ENCODE results near the gene ABL2. TPM values are rescaled to one million over a fixed set of nuclear protein-coding genes. Genes with fewer than 3 reads are reported as not detected.
"Not testable (repeated sequence)": the region's sequence is repeated elsewhere in the genome, so short reads cannot be mapped to it uniquely, and the experiment has no call there.

ABL2 gene
- total RNA-seq, result 10 to 100 TPM; 14.8 to 22.2 (median 18.6) TPM
- long read RNA-seq, donor 1, partial matches to known transcripts, result 5 of 9 reads
- long read RNA-seq, donor 1, other reads (novel, unspliced or antisense), result 2 of 9 reads
- long read RNA-seq, donor 2, partial matches to known transcripts, result 0 of 1 reads
- long read RNA-seq, donor 2, other reads (novel, unspliced or antisense), result 0 of 1 reads

DNA sequence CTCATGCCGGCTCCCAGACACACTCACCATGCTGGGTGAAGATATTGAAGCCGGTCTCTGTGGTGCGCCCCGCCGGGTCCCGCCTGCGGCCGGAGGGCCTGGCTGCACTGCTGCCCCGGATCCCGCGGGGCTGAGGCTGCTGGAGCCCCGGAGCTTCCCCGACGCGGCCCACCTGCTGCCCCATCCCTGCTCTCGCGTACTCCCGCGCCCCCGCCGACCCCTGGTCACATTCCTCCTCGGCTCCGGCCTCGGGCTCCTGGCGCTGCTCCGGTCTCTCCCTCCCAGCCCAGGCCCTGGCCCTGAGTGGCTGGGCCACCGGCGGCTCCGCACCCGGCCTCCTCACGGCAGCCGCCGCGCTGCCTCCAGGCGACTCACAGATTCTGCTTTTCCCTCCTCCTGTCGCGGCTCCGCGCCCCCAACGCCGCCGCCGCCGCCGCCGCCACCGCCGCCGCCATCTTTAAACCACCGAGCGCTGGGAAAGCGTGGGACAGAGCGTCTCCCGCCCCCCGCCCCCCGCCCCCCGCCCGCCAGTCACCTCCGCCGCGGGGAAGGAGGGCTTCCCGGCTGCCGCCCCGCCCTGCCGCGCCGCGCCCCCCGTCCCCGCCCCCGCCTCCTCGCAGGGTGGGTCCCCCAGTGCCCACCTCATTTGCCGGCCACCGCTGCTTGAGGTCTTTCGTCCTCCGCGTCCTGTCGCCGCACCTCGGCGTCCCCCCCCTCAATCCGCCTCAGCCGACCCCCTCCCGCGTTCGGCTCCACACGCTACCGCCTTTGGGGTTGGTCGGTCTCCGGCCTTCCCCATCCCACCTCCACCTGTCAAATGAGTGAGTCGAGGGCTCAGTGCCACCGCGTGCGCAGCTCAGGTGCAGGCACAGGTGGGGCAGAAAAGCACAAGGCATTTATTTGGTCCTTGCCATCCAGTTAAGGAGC is at the start of gene ABL2:
TSS of gene ABL2 (minus strand) at position 464 of the 927 bp plus-strand sequence. CDS start at position 184, 280 bp downstream.
- intact Hi-C loops (cut with DNase I, micrococcal nuclease), result no loop called here
- DNase-seq (peak; percentile 44 to 69 (median 68)), ATAC-seq (peak; percentile 70)
- Histone ChIP-seq H3K9me3 (no peaks in the 10 kb centered on the region), H3K4me3 (peak within 1 kb of the TSS; percentile 92), H3K4me1 (ENCODE audit: low read depth) (peaks cover 23% of the 10 kb centered on the region), H3K36me3 (ENCODE audit: low read depth) (no peaks in the 10 kb centered on the region)
- TF ChIP-seq, protein P1, sequence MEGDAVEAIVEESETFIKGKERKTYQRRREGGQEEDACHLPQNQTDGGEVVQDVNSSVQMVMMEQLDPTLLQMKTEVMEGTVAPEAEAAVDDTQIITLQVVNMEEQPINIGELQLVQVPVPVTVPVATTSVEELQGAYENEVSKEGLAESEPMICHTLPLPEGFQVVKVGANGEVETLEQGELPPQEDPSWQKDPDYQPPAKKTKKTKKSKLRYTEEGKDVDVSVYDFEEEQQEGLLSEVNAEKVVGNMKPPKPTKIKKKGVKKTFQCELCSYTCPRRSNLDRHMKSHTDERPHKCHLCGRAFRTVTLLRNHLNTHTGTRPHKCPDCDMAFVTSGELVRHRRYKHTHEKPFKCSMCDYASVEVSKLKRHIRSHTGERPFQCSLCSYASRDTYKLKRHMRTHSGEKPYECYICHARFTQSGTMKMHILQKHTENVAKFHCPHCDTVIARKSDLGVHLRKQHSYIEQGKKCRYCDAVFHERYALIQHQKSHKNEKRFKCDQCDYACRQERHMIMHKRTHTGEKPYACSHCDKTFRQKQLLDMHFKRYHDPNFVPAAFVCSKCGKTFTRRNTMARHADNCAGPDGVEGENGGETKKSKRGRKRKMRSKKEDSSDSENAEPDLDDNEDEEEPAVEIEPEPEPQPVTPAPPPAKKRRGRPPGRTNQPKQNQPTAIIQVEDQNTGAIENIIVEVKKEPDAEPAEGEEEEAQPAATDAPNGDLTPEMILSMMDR (IDR thresholded peaks at IDR 0.05), result no peak

DNA sequence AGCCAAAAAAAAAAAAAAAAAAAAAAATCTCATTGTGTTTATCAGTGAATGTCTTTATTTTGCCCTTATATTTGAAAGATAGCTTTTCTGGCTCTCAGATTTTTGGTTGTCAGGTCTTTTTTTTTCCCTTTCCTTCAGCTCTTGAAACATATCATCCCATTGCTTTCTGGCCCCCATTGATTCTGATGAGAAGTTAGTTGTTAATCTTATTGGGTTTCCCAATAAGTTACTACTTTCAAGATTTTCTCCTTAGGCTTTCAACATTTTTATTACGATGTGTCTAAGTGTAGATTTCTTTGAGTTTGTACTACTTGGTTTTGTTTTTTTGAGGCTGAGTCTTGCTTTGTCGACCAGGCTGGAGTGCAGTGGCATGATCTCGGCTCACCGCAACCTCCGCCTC is 49.4 kb upstream of the ABL2 start:
- TF ChIP-seq, protein P1 (IDR thresholded peaks at IDR 0.05), result no peak
- H3K4me1 ChIP-seq (ENCODE audit: low read depth), result peaks cover 3% of the 10 kb centered on the region
- DNase-seq (no peak), ATAC-seq (no peak)
- no peak overlapping the region for H3K4me3 ChIP-seq
- no peaks in the 10 kb centered on the region for H3K36me3 ChIP-seq (ENCODE audit: low read depth)
- intact Hi-C loops (cut with DNase I, micrococcal nuclease), result no loop called here
- H3K9me3 ChIP-seq, result peaks cover 2% of the 10 kb centered on the region

DNA sequence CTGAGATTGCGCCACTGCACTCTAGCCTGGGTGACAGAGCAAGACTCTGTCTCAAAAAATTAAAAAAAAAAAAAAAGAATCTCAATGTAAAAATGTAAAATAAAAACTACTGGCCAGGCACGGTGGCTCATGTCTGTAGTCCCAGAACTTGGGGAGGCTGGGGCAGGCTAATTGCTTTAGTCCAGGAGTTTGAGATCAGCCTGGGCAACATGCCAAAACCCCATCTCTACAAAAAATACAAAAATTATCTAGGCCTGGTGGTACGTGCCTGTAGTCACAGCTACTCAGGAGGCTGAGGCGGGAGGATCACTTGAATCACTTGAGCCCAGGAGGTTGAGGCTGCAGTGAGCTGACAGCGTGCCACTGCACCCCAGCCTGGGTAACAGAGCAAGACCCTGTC is 44.9 kb upstream of the ABL2 start:
- intact Hi-C loops (cut with DNase I, micrococcal nuclease); H3K4me3 ChIP-seq; H3K9me3 ChIP-seq; H3K4me1 ChIP-seq (ENCODE audit: low read depth); ATAC-seq; H3K36me3 ChIP-seq (ENCODE audit: low read depth); DNase-seq: not testable (repeated sequence)

- intact Hi-C loops (cut with DNase I, micrococcal nuclease), result no loop called here
- TF ChIP-seq, protein P1 (IDR thresholded peaks at IDR 0.05), result no peak
- ATAC-seq (no peak), DNase-seq (no peak)
- H3K36me3 ChIP-seq (ENCODE audit: low read depth), result no peaks in the 10 kb centered on the region
- H3K4me3 ChIP-seq, result no peak overlapping the region
- no peaks in the 10 kb centered on the region for H3K9me3 ChIP-seq
- no peaks in the 10 kb centered on the region for H3K4me1 ChIP-seq (ENCODE audit: low read depth)
Measured at GRCh38 chr1:179269071-179269470, 39.6 kb upstream of the ABL2 start.

GRCh38 chr1:179264507-179264906 is 35.0 kb upstream of the ABL2 start:
- H3K4me3 ChIP-seq, result no peak overlapping the region
- TF ChIP-seq, protein P1 (IDR thresholded peaks at IDR 0.05), result no peak
- DNase-seq (no peak), ATAC-seq (peak; percentile 26)
- H3K9me3 ChIP-seq, result no peaks in the 10 kb centered on the region
- no peaks in the 10 kb centered on the region for H3K36me3 ChIP-seq (ENCODE audit: low read depth)
- peaks cover 4% of the 10 kb centered on the region for H3K4me1 ChIP-seq (ENCODE audit: low read depth)
- intact Hi-C loops (cut with DNase I, micrococcal nuclease), result no loop called here

- peaks cover 4% of the 10 kb centered on the region for H3K4me1 ChIP-seq (ENCODE audit: low read depth)
- DNase-seq (no peak), ATAC-seq (peak; percentile 79)
- no peak overlapping the region for H3K4me3 ChIP-seq
- intact Hi-C loops (cut with DNase I, micrococcal nuclease), result no loop called here
- TF ChIP-seq, protein P1 (IDR thresholded peaks at IDR 0.05), result no peak
- H3K9me3 ChIP-seq, result no peaks in the 10 kb centered on the region
- H3K36me3 ChIP-seq (ENCODE audit: low read depth), result no peaks in the 10 kb centered on the region
Measured at GRCh38 chr1:179263121-179263520, 33.6 kb upstream of the ABL2 start.
